AG09309 (cell line): ENCODE results near the gene EZH1.

Experiments
- DNase-seq: peaks from one replicate; pipeline ENCODE4 v3.0.0-alpha.2; 2010; ENCODE audit warnings: low read depth
- H3K4me3 ChIP-seq: 2 replicates; pipeline ENCODE4 v1.5.1; 2011; ENCODE audit warnings: mild to moderate bottlenecking, low read depth, low read length, moderate library complexity; ENCODE audit not compliant: control insufficient read depth
- CTCF ChIP-seq: IDR thresholded peaks from 2 replicates; pipeline ENCODE4 v1.5.1; 2011; ENCODE audit warnings: mild to moderate bottlenecking, low read depth, low read length, inconsistent platforms; ENCODE audit not compliant: insufficient read depth, control insufficient read depth; ENCODE audit errors: missing control alignments

EZH1 gene

GRCh38 chr17:42681976-42682721 is 62.7 kb downstream of the EZH1 start, which contains the start of gene CNTNAP1:
Gene CNTNAP1, plus strand, starts transcription at chr17:42682531. Its CDS starts 299 bp downstream, at chr17:42682830.
- no peak for DNase-seq
- TF ChIP-seq CTCF, result no peak
- peak within 1 kb of the TSS; percentile 69 for H3K4me3 ChIP-seq

- no peak overlapping the region for H3K4me3 ChIP-seq
- DNase-seq, result no peak
- TF ChIP-seq CTCF, result no peak
Measured at GRCh38 chr17:42680331-42680808, 64.5 kb downstream of the EZH1 start.

- H3K4me3 ChIP-seq, result no peak overlapping the region; the same call in 1 of the 2 replicates
Measured at GRCh38 chr17:42679492-42680330, 65.1 kb downstream of the EZH1 start.

GRCh38 chr17:42678951-42679491 is 65.8 kb downstream of the EZH1 start:
- H3K4me3 ChIP-seq, result no peak overlapping the region; the same call in 1 of the 2 replicates
- DNase-seq, result no peak
- TF ChIP-seq CTCF, result no peak

More at GRCh38 chr17:42679492-42680330, 65.1 kb downstream of the EZH1 start:
- TF ChIP-seq CTCF, result peak; percentile 57
- DNase-seq, result no peak

- DNase-seq, result no peak
- peak overlapping the region; percentile 64 for H3K4me3 ChIP-seq
- TF ChIP-seq CTCF, result no peak
Measured at GRCh38 chr17:42677921-42678781, 66.7 kb downstream of the EZH1 start.
